GM19035 (cell line): ENCODE data around the gene CHRND.

Experiments used
- ATAC-seq: cut with Tn5 transposase; IDR thresholded peaks from one replicate; pipeline ENCODE4 v1.9.1; 2021; ENCODE audit not compliant: unreplicated experiment

The CHRND gene

GRCh38 chr2:232525791-232526371 lies at the start of gene CHRND:
Gene CHRND, plus strand, starts transcription at chr2:232526160. Its CDS starts 56 bp downstream, at chr2:232526216.
- no peak for ATAC-seq

GRCh38 chr2:232476791-232477190 lies 49.2 kb upstream of the CHRND start:
- ATAC-seq = no peak

- ATAC-seq = no peak
These were observed 48.0 kb upstream of the CHRND start for GRCh38 chr2:232477751-232478510.

- ATAC-seq = no peak
These were observed 47.2 kb upstream of the CHRND start for GRCh38 chr2:232478571-232479340.

- ATAC-seq = no peak
These were observed 46.4 kb upstream of the CHRND start for GRCh38 chr2:232479341-232480200.

GRCh38 chr2:232480201-232481190 lies 45.5 kb upstream of the CHRND start:
- no peak for ATAC-seq

- ATAC-seq = no peak
These were observed 44.4 kb upstream of the CHRND start for GRCh38 chr2:232481322-232482140.

GRCh38 chr2:232482301-232483238 lies 43.4 kb upstream of the CHRND start:
- ATAC-seq = no peak

- ATAC-seq = no peak
These were observed 42.5 kb upstream of the CHRND start for GRCh38 chr2:232483311-232483922.

GRCh38 chr2:232483923-232484627 lies 41.9 kb upstream of the CHRND start:
- ATAC-seq = no peak

GRCh38 chr2:232484628-232485347 lies 41.2 kb upstream of the CHRND start:
- ATAC-seq = no peak

GRCh38 chr2:232485348-232485756 lies 40.6 kb upstream of the CHRND start:
- ATAC-seq = no peak

GRCh38 chr2:232485757-232486557 lies 40.0 kb upstream of the CHRND start:
- no peak for ATAC-seq

- no peak for ATAC-seq
These were observed 39.2 kb upstream of the CHRND start for GRCh38 chr2:232486558-232487384.
